HPDE6-E6E7 (cell line): Measurements from ENCODE around the gene MAZ.
"Not testable (repeated sequence)": the region's sequence is repeated elsewhere in the genome, so short reads cannot be mapped to it uniquely, and the experiment has no call there.

ENCODE experiments used
- DNase-seq: peaks from one replicate; pipeline ENCODE4 v3.0.0; 2011; ENCODE audit warnings: missing footprints; ENCODE audit errors: extremely low spot score

MAZ gene

DNA sequence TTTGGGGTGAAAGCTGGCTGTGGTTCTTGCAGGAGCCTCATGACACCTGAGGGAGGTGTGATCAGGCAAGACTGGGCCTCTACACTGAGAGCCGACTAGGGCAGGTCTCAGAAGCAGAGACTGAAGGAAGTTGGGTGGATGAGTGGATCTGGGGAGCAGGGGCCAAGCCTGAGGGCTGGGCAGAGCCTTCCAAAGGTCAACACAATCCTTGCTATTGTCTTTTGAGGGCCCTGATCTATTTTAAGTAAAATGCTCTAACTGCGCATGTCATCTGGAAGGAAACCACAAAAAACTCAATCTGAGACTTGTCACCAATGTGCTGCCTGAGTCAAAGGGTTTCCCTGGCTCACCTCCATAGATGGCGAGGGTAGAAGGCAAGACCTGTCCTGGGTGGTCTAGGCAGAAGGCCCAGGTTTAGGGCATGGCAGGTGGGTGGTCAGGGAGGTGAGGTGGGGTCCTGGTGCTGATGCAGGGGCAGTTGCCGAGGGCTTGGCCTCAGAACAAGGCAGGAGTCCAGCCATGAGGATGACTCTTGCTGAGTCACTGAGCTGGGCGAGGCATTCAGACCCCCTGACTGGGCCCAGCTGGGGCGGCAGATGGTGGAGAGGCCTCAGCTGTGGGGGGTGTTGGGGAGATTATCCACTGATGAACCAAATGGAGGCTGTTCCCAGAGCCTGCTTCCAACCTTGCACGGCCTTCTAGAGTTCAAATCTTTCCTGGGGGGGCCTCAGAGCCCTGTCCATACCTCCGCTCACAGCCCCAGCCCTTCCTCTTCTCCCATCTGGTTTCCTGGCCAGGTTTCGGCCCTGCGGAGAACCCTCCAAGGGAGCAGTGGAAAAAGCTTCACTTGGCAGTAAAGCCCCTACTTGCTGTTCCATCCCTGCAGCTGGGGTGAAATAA is 19.1 kb downstream of the MAZ start:
- no peak for DNase-seq

- DNase-seq, result no peak
Measured at GRCh38 chr16:29826342-29826695, 20.0 kb downstream of the MAZ start.

DNA sequence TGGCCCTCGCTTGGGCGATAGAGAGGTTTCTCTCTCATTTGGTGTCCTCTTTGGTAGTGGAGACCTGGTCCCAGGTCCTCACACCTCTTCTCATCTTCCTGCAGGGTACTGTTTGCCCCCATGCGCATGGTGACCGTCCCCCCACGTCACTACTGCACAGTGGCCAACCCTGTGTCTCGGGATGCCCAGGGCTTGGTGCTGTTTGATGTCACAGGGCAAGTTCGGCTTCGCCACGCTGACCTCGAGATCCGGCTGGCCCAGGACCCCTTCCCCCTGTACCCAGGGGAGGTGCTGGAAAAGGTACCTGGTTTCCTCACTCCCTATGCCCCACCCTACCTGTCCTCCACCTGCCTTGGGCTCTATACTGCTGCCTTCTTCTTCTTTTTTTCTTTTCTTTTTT is 24.4 kb downstream of the MAZ start:
- DNase-seq, result no peak

DNA sequence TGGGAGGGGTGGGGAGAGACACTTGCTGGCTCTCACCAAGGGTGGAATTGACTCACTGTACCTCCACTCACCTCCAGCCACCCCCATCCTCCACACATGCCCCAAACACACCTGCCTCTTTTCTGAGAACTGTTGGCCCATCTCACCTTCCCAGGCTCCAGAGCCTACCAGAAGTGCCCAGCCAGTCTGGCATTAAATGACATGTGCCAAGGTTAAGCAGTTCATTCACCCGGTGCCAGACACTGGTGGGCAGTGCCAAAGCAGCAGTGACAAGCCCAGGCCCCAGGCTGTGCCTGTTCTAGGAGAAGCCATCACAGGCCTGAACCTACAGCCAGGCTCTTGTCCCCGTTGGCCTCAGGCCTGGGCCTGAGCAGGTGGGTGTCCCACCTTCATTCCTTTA is 25.2 kb downstream of the MAZ start:
- no peak for DNase-seq

- DNase-seq, result not testable (repeated sequence)
Measured at GRCh38 chr16:29833219-29833618, 26.9 kb downstream of the MAZ start.

DNA sequence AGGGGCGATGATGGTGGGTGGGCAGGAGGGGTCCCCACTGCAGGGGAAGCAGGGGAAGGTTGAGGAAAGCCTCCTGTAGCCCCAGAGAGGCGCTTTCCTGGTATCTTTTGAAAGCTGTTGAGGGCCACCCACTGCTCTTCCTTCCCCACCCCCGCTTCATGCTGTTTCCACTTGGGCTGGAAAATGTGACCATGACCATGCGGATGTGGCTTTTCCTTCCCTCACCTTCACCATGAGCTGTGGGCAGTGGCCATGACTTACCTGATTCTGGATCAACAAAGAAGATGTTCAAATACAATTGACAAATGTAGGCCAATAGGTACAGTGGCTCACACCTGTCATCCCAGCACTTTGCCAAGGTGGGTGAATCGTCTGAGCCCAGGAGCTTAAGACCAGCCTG is 27.8 kb downstream of the MAZ start:
- no peak for DNase-seq

GRCh38 chr16:29835926-29836325 is 29.6 kb downstream of the MAZ start:
- no peak for DNase-seq

GRCh38 chr16:29836623-29837022 is 30.3 kb downstream of the MAZ start:
- no peak for DNase-seq

DNA sequence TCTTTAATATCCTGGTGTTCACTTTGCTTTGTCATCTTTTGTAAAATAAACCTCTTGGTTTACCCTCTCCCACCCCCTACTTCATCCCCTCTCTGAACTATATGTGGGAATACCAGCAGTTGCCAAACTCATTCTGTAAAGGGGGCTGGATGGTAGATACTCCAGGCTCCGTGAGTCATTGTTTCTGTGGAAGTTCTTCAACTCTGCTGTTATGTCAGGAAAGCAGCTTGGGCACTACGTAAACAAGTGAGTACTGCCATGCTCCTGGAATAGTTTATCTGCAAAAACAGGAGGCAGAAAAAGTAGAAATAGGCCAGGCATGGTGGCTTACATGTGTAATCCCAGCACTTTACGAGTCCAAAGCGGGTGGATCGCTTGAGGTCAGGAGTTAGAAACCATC is 31.5 kb downstream of the MAZ start:
- no peak for DNase-seq

DNA sequence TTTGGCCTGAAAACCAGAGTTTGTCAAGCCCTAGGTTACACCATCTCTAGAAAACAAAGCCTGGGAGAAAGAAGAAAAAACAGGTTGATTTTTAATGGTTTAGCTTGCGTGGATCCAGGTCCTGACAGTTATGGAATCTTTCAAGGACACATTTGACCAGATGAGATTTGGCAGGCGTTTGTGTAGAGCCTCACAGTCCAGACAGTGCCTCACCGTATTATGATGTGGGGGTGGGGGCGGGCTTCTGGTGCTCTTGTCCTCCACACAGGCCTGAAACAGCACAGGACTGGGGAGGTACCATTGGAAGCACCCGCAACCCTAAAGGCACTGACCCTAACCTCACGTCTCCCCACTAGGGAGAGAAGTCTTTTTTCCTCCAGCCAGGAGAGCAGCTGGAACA is 33.5 kb downstream of the MAZ start:
- no peak for DNase-seq

GRCh38 chr16:29840240-29840639 is 33.9 kb downstream of the MAZ start:
- DNase-seq, result no peak

DNA sequence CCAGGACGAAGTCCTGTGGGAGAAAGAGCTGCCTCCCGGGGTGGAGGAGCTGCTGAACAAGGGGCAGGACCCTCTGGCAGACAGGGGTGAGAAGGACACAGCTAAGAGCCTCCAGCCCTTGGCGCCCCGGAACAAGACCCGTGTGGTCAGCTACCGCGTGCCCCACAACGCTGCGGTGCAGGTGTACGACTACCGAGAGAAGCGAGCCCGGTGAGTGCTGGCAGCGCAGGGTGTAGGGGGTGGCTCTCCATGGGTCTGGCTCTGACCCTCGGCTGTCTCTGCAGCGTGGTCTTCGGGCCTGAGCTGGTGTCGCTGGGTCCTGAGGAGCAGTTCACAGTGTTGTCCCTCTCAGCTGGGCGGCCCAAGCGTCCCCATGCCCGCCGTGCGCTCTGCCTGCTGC is 35.3 kb downstream of the MAZ start:
- DNase-seq, result no peak

DNA sequence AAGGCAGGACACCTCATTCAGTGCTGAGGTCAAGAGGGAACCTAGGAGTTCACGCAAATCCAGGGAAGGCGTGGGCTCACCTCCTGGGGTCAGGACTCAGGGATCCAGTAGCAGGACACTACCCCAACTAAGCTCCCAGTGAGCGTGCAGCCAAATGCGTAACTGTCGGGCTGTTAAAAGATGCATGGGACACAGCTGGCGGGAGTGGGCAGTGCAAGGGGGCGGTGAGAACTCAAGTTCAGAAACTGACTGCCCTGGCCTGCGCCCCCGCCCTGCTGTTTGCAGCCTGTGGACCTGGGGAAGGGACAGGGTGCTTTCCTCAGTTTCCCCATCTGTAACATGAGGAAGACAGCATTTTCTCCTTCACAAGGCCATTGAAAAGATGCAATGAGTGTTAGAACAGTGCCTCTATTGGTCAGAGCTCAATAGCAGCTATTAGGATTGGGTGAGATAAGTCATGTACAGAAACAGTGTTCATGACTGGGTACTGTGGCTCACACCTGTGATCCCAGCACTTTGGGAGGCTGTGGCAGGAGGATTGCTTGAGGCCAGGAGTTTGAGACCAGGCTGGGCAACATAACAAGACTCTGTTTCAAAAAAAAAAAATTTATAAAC is 36.5 kb downstream of the MAZ start:
- no peak for DNase-seq

DNA sequence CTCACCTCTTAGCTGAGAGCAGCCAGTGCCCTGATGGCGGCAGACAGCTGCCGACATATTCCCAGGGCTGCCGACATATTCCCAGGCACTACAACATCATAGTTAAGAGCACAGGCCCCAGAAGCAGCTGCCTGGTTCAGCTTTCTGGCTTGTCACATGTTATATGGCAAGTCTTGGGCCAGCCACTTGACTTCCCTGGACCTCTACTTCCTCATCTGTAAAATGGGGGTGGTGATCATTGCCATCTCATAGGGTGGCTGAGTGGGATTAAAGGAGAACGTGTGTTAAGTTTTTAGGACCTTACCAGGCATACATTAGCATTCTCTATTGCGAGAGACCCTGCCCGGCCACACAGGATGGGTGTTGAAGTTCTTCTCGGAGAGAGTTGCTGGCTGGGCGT is 37.6 kb downstream of the MAZ start:
- DNase-seq, result no peak

- no peak for DNase-seq
Measured at GRCh38 chr16:29844575-29845331, 38.4 kb downstream of the MAZ start.

DNA sequence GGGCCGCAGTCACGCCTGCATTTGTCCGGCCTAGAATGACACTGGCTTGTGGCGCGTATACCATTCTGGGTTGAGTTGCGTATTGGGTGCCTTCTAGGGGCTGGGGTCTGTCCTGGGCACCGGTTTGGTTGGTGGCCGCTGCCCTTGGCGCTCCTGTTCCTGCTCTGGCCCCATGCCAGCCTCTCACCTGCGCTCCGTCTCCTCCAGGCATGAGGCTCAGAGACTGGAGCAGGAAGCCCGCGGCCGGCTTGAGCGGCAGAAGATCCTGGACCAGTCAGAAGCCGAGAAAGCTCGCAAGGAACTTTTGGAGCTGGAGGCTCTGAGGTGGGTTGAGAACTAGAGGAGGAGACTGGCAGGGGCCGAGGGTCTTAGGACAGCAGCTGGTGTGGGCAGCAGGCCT is 39.3 kb downstream of the MAZ start:
- no peak for DNase-seq

DNA sequence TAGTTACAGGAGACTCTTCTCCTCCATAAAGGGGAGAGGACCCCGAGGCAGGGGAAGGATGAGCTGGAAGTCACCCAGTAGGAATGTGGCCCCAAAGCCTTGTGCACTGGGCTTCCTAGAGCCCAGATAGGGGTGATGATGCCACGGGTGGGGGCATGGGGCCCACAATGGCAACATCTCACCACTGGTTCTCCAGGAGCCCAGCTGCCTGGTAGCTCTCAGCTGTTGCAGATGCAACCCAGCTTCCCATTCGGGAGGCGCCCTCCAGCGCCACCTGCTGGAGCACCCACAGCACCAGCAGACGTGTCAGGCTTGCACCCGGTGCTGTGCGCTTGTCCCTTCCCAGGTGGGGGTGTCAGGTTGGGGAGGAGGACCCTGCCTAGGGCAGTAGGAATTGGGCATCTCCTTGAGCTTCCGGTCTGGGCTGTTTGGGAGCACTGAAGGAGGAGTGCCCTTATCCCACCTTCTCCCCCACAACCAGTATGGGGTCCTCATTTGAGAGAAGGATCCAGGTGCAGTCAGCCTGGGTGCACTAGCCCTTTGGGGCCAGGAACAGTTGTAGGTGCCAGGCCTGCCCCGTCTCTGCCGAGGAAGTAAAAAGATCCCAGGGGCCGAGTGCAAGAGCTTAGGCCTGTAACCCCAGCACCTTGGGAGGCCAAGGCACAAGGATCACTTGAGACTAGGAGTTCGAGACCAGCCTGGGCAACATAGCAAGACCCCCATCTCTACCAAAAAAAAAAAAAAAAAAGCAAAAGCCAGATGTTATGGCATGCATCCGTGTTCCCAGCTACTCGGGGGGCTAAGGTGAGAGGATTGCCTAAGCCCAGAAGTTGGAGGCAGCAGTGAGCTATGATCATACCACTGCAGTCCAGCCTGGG is 42.3 kb downstream of the MAZ start:
- peak; percentile 54 for DNase-seq

GRCh38 chr16:29849505-29849904 is 43.2 kb downstream of the MAZ start:
- DNase-seq, result no peak

GRCh38 chr16:29850998-29851397 is 44.7 kb downstream of the MAZ start:
- DNase-seq, result no peak

- DNase-seq, result no peak
Measured at GRCh38 chr16:29852654-29853053, 46.3 kb downstream of the MAZ start.

- no peak for DNase-seq
Measured at GRCh38 chr16:29854520-29855100, 48.3 kb downstream of the MAZ start.
